ENCODE measurements around the gene ESR1.
A peak's percentile ranks its signal among the peaks of the same experiment; 100 is the strongest.

Gene ESR1

DNA sequence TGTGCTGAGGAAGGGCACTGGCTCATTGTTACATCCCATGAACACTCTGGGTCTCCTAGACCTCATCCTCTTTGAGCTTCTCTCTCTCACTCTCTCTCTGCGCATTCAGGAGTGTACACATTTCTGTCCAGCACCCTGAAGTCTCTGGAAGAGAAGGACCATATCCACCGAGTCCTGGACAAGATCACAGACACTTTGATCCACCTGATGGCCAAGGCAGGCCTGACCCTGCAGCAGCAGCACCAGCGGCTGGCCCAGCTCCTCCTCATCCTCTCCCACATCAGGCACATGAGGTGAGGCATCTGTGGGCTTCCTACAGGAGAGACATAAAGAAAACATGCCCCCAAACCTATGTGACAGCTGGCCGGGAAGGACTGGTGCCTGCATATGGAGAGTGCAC, 286.8 kb downstream of the ESR1 start:
- no peaks in the 10 kb centered on the region for H3K9me3 ChIP-seq
- no peaks in the 10 kb centered on the region for H3K27me3 ChIP-seq
- DNase-seq: no peak
- H3K4me3 ChIP-seq (ENCODE audit: low read depth, low read length): no peak overlapping the region
- no peaks in the 10 kb centered on the region for H3K4me1 ChIP-seq
- H3K36me3 ChIP-seq: no peaks in the 10 kb centered on the region
- TF ChIP-seq, protein P1, sequence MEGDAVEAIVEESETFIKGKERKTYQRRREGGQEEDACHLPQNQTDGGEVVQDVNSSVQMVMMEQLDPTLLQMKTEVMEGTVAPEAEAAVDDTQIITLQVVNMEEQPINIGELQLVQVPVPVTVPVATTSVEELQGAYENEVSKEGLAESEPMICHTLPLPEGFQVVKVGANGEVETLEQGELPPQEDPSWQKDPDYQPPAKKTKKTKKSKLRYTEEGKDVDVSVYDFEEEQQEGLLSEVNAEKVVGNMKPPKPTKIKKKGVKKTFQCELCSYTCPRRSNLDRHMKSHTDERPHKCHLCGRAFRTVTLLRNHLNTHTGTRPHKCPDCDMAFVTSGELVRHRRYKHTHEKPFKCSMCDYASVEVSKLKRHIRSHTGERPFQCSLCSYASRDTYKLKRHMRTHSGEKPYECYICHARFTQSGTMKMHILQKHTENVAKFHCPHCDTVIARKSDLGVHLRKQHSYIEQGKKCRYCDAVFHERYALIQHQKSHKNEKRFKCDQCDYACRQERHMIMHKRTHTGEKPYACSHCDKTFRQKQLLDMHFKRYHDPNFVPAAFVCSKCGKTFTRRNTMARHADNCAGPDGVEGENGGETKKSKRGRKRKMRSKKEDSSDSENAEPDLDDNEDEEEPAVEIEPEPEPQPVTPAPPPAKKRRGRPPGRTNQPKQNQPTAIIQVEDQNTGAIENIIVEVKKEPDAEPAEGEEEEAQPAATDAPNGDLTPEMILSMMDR (IDR thresholded peaks at IDR 0.05; ENCODE audit: low read depth, low read length): no peak

DNA sequence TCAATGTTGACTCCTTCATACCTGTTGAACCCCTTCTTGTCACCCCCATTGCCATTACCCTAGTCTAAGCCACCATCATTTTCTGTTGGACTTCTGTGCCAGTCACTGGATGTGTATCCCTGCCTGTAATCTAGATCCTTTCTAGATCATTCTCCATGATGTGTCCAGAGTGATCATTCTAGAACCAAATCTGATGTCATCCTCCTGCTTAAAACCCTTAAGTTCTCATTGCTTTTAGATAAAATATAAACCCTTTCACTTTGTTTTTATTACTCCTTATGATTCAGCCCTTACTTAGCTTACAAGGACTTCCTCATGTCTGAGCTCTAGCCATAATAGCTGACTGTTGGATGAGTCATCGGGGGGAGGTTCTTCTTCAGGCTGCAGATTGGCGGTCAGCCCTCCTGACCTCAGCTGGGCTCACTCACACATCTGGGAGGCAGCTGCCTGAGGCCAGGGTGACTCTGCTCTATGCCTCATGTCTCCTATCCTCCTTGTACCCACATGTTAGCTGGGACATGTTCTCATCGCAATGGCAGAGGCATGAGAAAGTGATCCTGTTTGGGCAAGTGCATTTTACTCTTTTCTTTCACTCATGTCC, 287.6 kb downstream of the ESR1 start:
- peak; percentile 24 for DNase-seq
- TF ChIP-seq, protein P1 (IDR thresholded peaks at IDR 0.05; ENCODE audit: low read depth, low read length): no peak
- Histone ChIP-seq H3K9me3 (no peaks in the 10 kb centered on the region), H3K4me1 (no peaks in the 10 kb centered on the region), H3K4me3 (ENCODE audit: low read depth, low read length) (no peak overlapping the region), H3K36me3 (no peaks in the 10 kb centered on the region), H3K27me3 (no peaks in the 10 kb centered on the region)

DNA sequence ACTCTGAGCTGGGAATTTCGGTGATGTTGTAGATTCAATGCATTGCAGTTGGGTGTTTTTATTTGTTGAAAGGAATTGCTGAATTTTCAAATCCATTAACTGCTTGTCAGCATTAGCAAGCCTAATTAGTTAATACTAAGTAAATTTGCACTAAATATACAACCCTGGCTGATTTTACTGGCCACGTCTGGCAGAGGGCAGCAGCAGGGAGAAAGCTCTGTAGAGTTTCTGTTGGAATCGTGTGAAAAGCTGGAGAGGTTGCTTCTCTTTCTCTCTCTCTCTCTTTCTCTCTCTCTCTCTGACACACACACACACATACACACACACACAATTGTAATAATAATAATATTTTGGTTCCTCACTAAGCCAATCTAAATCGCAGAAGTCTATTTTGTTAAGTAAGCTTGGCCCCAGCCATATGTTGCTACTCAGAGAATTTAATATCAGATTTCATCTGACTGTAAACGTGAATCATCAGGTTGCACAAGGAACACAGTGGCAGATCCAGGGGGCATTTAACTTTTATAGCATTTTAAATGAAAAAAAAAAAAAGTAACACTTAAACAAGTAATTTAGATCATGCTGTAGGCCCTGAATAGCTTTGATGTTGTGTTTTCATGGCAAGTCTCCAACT, 289.5 kb downstream of the ESR1 start:
- TF ChIP-seq, protein P1 (IDR thresholded peaks at IDR 0.05; ENCODE audit: low read depth, low read length): no peak
- Histone ChIP-seq H3K9me3 (no peaks in the 10 kb centered on the region), H3K36me3 (no peaks in the 10 kb centered on the region), H3K4me3 (ENCODE audit: low read depth, low read length) (no peak overlapping the region), H3K27me3 (no peaks in the 10 kb centered on the region), H3K4me1 (no peaks in the 10 kb centered on the region)
- no peak for DNase-seq

DNA sequence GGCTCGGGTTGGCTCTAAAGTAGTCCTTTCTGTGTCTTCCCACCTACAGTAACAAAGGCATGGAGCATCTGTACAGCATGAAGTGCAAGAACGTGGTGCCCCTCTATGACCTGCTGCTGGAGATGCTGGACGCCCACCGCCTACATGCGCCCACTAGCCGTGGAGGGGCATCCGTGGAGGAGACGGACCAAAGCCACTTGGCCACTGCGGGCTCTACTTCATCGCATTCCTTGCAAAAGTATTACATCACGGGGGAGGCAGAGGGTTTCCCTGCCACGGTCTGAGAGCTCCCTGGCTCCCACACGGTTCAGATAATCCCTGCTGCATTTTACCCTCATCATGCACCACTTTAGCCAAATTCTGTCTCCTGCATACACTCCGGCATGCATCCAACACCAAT, 291.2 kb downstream of the ESR1 start:
- Histone ChIP-seq H3K4me1 (no peaks in the 10 kb centered on the region), H3K36me3 (no peaks in the 10 kb centered on the region), H3K9me3 (no peaks in the 10 kb centered on the region), H3K4me3 (ENCODE audit: low read depth, low read length) (no peak overlapping the region), H3K27me3 (no peaks in the 10 kb centered on the region)
- TF ChIP-seq, protein P1 (IDR thresholded peaks at IDR 0.05; ENCODE audit: low read depth, low read length): no peak
- no peak for DNase-seq

DNA sequence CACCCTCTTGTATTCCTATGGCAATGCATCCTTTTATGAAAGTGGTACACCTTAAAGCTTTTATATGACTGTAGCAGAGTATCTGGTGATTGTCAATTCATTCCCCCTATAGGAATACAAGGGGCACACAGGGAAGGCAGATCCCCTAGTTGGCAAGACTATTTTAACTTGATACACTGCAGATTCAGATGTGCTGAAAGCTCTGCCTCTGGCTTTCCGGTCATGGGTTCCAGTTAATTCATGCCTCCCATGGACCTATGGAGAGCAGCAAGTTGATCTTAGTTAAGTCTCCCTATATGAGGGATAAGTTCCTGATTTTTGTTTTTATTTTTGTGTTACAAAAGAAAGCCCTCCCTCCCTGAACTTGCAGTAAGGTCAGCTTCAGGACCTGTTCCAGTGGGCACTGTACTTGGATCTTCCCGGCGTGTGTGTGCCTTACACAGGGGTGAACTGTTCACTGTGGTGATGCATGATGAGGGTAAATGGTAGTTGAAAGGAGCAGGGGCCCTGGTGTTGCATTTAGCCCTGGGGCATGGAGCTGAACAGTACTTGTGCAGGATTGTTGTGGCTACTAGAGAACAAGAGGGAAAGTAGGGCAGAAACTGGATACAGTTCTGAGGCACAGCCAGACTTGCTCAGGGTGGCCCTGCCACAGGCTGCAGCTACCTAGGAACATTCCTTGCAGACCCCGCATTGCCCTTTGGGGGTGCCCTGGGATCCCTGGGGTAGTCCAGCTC, 292.1 kb downstream of the ESR1 start:
- TF ChIP-seq, protein P1 (IDR thresholded peaks at IDR 0.05; ENCODE audit: low read depth, low read length): no peak
- Histone ChIP-seq H3K9me3 (no peaks in the 10 kb centered on the region), H3K36me3 (no peaks in the 10 kb centered on the region), H3K4me3 (ENCODE audit: low read depth, low read length) (no peak overlapping the region), H3K27me3 (no peaks in the 10 kb centered on the region), H3K4me1 (no peaks in the 10 kb centered on the region)
- no peak for DNase-seq

DNA sequence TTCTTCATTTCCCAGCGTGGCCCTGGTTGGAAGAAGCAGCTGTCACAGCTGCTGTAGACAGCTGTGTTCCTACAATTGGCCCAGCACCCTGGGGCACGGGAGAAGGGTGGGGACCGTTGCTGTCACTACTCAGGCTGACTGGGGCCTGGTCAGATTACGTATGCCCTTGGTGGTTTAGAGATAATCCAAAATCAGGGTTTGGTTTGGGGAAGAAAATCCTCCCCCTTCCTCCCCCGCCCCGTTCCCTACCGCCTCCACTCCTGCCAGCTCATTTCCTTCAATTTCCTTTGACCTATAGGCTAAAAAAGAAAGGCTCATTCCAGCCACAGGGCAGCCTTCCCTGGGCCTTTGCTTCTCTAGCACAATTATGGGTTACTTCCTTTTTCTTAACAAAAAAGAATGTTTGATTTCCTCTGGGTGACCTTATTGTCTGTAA, 292.7 kb downstream of the ESR1 start:
- H3K27me3 ChIP-seq: no peaks in the 10 kb centered on the region
- no peak overlapping the region for H3K4me3 ChIP-seq (ENCODE audit: low read depth, low read length)
- DNase-seq: no peak
- H3K9me3 ChIP-seq: no peaks in the 10 kb centered on the region
- H3K4me1 ChIP-seq: no peaks in the 10 kb centered on the region
- TF ChIP-seq, protein P1 (IDR thresholded peaks at IDR 0.05; ENCODE audit: low read depth, low read length): no peak
- H3K36me3 ChIP-seq: no peaks in the 10 kb centered on the region

All from BE2C (cell line).